GM12891 (cell line): ENCODE measurements around the gene CLEC2B. TPM values are rescaled to one million over a fixed set of nuclear protein-coding genes. Genes with fewer than 3 reads are reported as not detected.

Experiments used
- DNase-seq: peaks from one replicate; pipeline ENCODE4 v3.0.0; 2011; ENCODE audit warnings: low spot score; ENCODE audit not compliant: insufficient read length
- FAIRE-seq: peaks from 2 replicates; lab custom pipeline; 2011; peaks lifted over from hg19 to GRCh38; lab: Jason Lieb, UNC
- PAX5 ChIP-seq: IDR thresholded peaks from 2 replicates; pipeline ENCODE4 v1.6.1; 2011; ENCODE audit warnings: low read length, moderate library complexity, mild to moderate bottlenecking; ENCODE audit not compliant: insufficient read depth, severe bottlenecking
- POLR2A ChIP-seq: IDR thresholded peaks from 2 replicates; pipeline ENCODE4 v1.6.1; 2011; ENCODE audit warnings: low read depth, low read length, control low read depth
- POLR2AphosphoS5 ChIP-seq: IDR thresholded peaks from 2 replicates; pipeline ENCODE4 v1.6.1; 2011; ENCODE audit warnings: low read depth, low read length, control low read depth
- POU2F2 ChIP-seq: IDR thresholded peaks from 2 replicates; pipeline ENCODE4 v1.6.1; 2011; ENCODE audit warnings: low read depth, mild to moderate bottlenecking, control low read depth, low read length, moderate library complexity
- SPI1 ChIP-seq: IDR thresholded peaks from 2 replicates; pipeline ENCODE4 v1.6.1; 2011; ENCODE audit warnings: low read depth, low read length, control low read depth
- TAF1 ChIP-seq: IDR thresholded peaks from 2 replicates; pipeline ENCODE4 v1.6.1; 2011; ENCODE audit warnings: low read depth, low read length, control low read depth
- polyA plus RNA-seq: library from polyadenylated mRNA; unstranded; fragments of >200 nt; gene quantifications from one replicate; pipeline ENCODE4 v1.2.1, GENCODE V29; 2012; ENCODE audit warnings: low read depth, missing spikeins, inconsistent platforms; ENCODE audit not compliant: missing spikeins

Gene CLEC2B
- 2.3 TPM for polyA plus RNA-seq

GRCh38 chr12:9869307-9870161, at the start of gene CLEC2B:
Gene CLEC2B (minus strand): TSS chr12:9869354.
- FAIRE-seq: peak; percentile 81
- DNase-seq: no peak
- no peak for TF ChIP-seq POLR2AphosphoS5
- TF ChIP-seq PAX5: no peak
- no peak for TF ChIP-seq TAF1
- TF ChIP-seq POU2F2: no peak
- no peak for TF ChIP-seq POLR2A
- TF ChIP-seq SPI1: no peak

GRCh38 chr12:9911708-9912107, 42.6 kb upstream of the CLEC2B start:
- FAIRE-seq (no peak), DNase-seq (no peak)
- no peak for TF ChIP-seq POU2F2
- TF ChIP-seq TAF1: no peak
- TF ChIP-seq POLR2A: no peak
- TF ChIP-seq POLR2AphosphoS5: no peak
- TF ChIP-seq PAX5: no peak
- no peak for TF ChIP-seq SPI1

- FAIRE-seq: no peak
- TF ChIP-seq SPI1: no peak
- no peak for TF ChIP-seq TAF1
- TF ChIP-seq POLR2A: no peak
- no peak for TF ChIP-seq POU2F2
- TF ChIP-seq POLR2AphosphoS5: no peak
- TF ChIP-seq PAX5: no peak
- DNase-seq: no peak
Observed at GRCh38 chr12:9910716-9911421, 41.7 kb upstream of the CLEC2B start.

- no peak for TF ChIP-seq TAF1
- TF ChIP-seq POLR2AphosphoS5: no peak
- no peak for TF ChIP-seq PAX5
- no peak for TF ChIP-seq POU2F2
- TF ChIP-seq SPI1: no peak
- no peak for TF ChIP-seq POLR2A
- DNase-seq: no peak
- FAIRE-seq: no peak
Observed at GRCh38 chr12:9909724-9910123, 40.6 kb upstream of the CLEC2B start.

GRCh38 chr12:9908350-9908749, 39.2 kb upstream of the CLEC2B start:
- FAIRE-seq: no peak
- DNase-seq: no peak
- TF ChIP-seq POU2F2 (no peak), PAX5 (no peak), POLR2A (no peak), SPI1 (no peak), POLR2AphosphoS5 (no peak), TAF1 (no peak)

- FAIRE-seq (no peak), DNase-seq (no peak)
Observed at GRCh38 chr12:9907769-9908168, 38.6 kb upstream of the CLEC2B start.

GRCh38 chr12:9906873-9907272, 37.7 kb upstream of the CLEC2B start:
- TF ChIP-seq SPI1: no peak
- DNase-seq: no peak
- no peak for FAIRE-seq

More at GRCh38 chr12:9907769-9908168, 38.6 kb upstream of the CLEC2B start:
- TF ChIP-seq SPI1: no peak
- TF ChIP-seq PAX5: no peak
- no peak for TF ChIP-seq TAF1
- no peak for TF ChIP-seq POLR2AphosphoS5
- no peak for TF ChIP-seq POU2F2
- no peak for TF ChIP-seq POLR2A

GRCh38 chr12:9902539-9903228, 33.5 kb upstream of the CLEC2B start:
- TF ChIP-seq TAF1: no peak
- TF ChIP-seq POLR2A: no peak
- TF ChIP-seq SPI1: no peak
- TF ChIP-seq PAX5: no peak
- TF ChIP-seq POLR2AphosphoS5: no peak
- TF ChIP-seq POU2F2: no peak
- DNase-seq: no peak
- FAIRE-seq: no peak

- DNase-seq (no peak), FAIRE-seq (no peak)
- no peak for TF ChIP-seq TAF1
- TF ChIP-seq POU2F2: no peak
- TF ChIP-seq PAX5: no peak
- TF ChIP-seq SPI1: no peak
- no peak for TF ChIP-seq POLR2AphosphoS5
- no peak for TF ChIP-seq POLR2A
Observed at GRCh38 chr12:9900930-9901329, 31.8 kb upstream of the CLEC2B start.
